ENCODE results near the gene BPNT1. TPM values are rescaled to one million over a fixed set of nuclear protein-coding genes. Genes with fewer than 3 reads are reported as not detected.

The BPNT1 gene
- total RNA-seq, 6 experiments from 2014 or later: 13.6 to 26.1 (median 16.8) TPM

- WGBS (ENCODE audit: insufficient coverage, low coverage, low lambda C conversion rate, missing lambda C conversion rate): 84% methylated on average over 3 of the region's 3 CpGs
Measured at GRCh38 chr1:220127076-220127475, 37.5 kb upstream of the BPNT1 start.

GRCh38 chr1:220124542-220124941 lies 35.0 kb upstream of the BPNT1 start:
- Histone ChIP-seq H3K9me3 (no peaks in the 10 kb centered on the region), H3K27ac (no peak overlapping the region), H3K27me3 (no peaks in the 10 kb centered on the region), H3K4me1 (peaks cover 0 to 8% (median 0%) of the 10 kb centered on the region in 4 donors), H3K4me3 (no peak overlapping the region), H3K36me3 (peaks cover 0 to 13% (median 6%) of the 10 kb centered on the region in 4 donors)
- intact Hi-C loops (cut with DNase I): no loop called here
- 38% methylated on average over 1 of the region's 1 CpG for WGBS (ENCODE audit: insufficient coverage, low coverage, low lambda C conversion rate, missing lambda C conversion rate)
- no peak for DNase-seq
- no peak for ATAC-seq
- TF ChIP-seq CTCF (IDR thresholded peaks at IDR 0.05) (no peak), POLR2A (IDR thresholded peaks at IDR 0.05) (no peak)

More at GRCh38 chr1:220127076-220127475, 37.5 kb upstream of the BPNT1 start:
- H3K9me3 ChIP-seq: no peaks in the 10 kb centered on the region
- no peak overlapping the region for H3K4me3 ChIP-seq
- H3K36me3 ChIP-seq: peaks cover 0 to 16% (median 6%) of the 10 kb centered on the region in 4 donors
- ATAC-seq (no peak), DNase-seq (no peak)
- TF ChIP-seq POLR2A (IDR thresholded peaks at IDR 0.05): no peak
- TF ChIP-seq CTCF (IDR thresholded peaks at IDR 0.05): no peak
- no peak overlapping the region for H3K27ac ChIP-seq
- no peaks in the 10 kb centered on the region for H3K27me3 ChIP-seq
- intact Hi-C loops (cut with DNase I): no loop called here
- peaks cover 0 to 7% (median 0%) of the 10 kb centered on the region in 4 donors for H3K4me1 ChIP-seq

- TF ChIP-seq POLR2A (IDR thresholded peaks at IDR 0.05): no peak
- peak; percentile 12 to 28 (median 24) for TF ChIP-seq CTCF (IDR thresholded peaks at IDR 0.05)
- no peaks in the 10 kb centered on the region for H3K27me3 ChIP-seq
- intact Hi-C loops (cut with DNase I): no loop called here
- ATAC-seq: no peak
- DNase-seq: no peak
- peaks cover 0 to 8% (median 0%) of the 10 kb centered on the region in 4 donors for H3K4me1 ChIP-seq
- no peaks in the 10 kb centered on the region for H3K9me3 ChIP-seq
- H3K27ac ChIP-seq: no peak overlapping the region
- no peak overlapping the region for H3K4me3 ChIP-seq
- peaks cover 0 to 13% (median 5%) of the 10 kb centered on the region in 4 donors for H3K36me3 ChIP-seq
Measured at GRCh38 chr1:220123889-220124288, 34.3 kb upstream of the BPNT1 start.

GRCh38 chr1:220123066-220123465 lies 33.5 kb upstream of the BPNT1 start:
- Histone ChIP-seq H3K4me3 (no peak overlapping the region), H3K36me3 (peaks cover 0 to 13% (median 5%) of the 10 kb centered on the region in 4 donors), H3K9me3 (no peaks in the 10 kb centered on the region), H3K27ac (no peak overlapping the region), H3K4me1 (peaks cover 0 to 8% (median 0%) of the 10 kb centered on the region in 4 donors), H3K27me3 (no peaks in the 10 kb centered on the region)
- intact Hi-C loops (cut with DNase I): no loop called here
- TF ChIP-seq POLR2A (IDR thresholded peaks at IDR 0.05): no peak
- TF ChIP-seq CTCF (IDR thresholded peaks at IDR 0.05): no peak
- DNase-seq (no peak), ATAC-seq (no peak)
